GM23338 (cell line): ENCODE measurements around the gene CNTNAP5. TPM values are rescaled to one million over a fixed set of nuclear protein-coding genes. Genes with fewer than 3 reads are reported as not detected.

Experiments used
- polyA plus RNA-seq: library from polyadenylated mRNA; unstranded; fragments of >200 nt; fragmentation: Nextera tagmentation; extraction: Ambion mirVana; gene quantifications from 2 replicates; pipeline ENCODE4 v1.2.1, GENCODE V29; 2016
- small RNA-seq: library from RNA; depleted of rRNA; stranded (forward); fragments of <200 nt; gene quantifications from one replicate; pipeline ENCODE3, GENCODE V24; 2014; ENCODE audit warnings: low replicate concordance
- total RNA-seq: library from RNA; depleted of rRNA; stranded (reverse); fragments of >200 nt; shearing (Covaris generic); gene quantifications from 2 replicates; pipeline ENCODE4 v1.2.3, GENCODE V29; 2014

Gene CNTNAP5
- total and polyA plus RNA-seq, 2 experiments from 2014 or later: 0.49 to 0.50 TPM

Small RNAs within 50 kb of the gene (small RNA-seq; reads per million reads assigned to genes)
- not detected for gene AC019159.1
- not detected for gene MTND5P22
- gene RNA5SP102: not detected
